8988T (cell line): ENCODE measurements around the gene PEX14.

ENCODE experiments used
- DNase-seq: peaks from one replicate; pipeline ENCODE4 v3.0.0; 2011

Gene PEX14

GRCh38 chr1:10653370-10654125 is 178.8 kb downstream of the PEX14 start:
- no peak for DNase-seq

- DNase-seq, result no peak
Observed at GRCh38 chr1:10655002-10655401, 180.3 kb downstream of the PEX14 start.

- DNase-seq, result no peak
Observed at GRCh38 chr1:10656431-10656830, 181.7 kb downstream of the PEX14 start.

- DNase-seq, result no peak
Observed at GRCh38 chr1:10657088-10657847, 182.5 kb downstream of the PEX14 start.

GRCh38 chr1:10658396-10659066 is 183.8 kb downstream of the PEX14 start:
- DNase-seq, result no peak

GRCh38 chr1:10659218-10659617 is 184.5 kb downstream of the PEX14 start:
- no peak for DNase-seq

- no peak for DNase-seq
Observed at GRCh38 chr1:10659646-10660540, 185.1 kb downstream of the PEX14 start.

GRCh38 chr1:10661453-10661852 is 186.7 kb downstream of the PEX14 start:
- no peak for DNase-seq

GRCh38 chr1:10662090-10662688 is 187.4 kb downstream of the PEX14 start:
- no peak for DNase-seq

GRCh38 chr1:10662824-10663677 is 188.3 kb downstream of the PEX14 start:
- DNase-seq, result no peak

GRCh38 chr1:10663678-10664035 is 188.9 kb downstream of the PEX14 start:
- DNase-seq, result no peak

GRCh38 chr1:10664251-10664650 is 189.5 kb downstream of the PEX14 start:
- no peak for DNase-seq

GRCh38 chr1:10665226-10665625 is 190.5 kb downstream of the PEX14 start:
- DNase-seq, result no peak

- DNase-seq, result no peak
Observed at GRCh38 chr1:10665930-10666850, 191.4 kb downstream of the PEX14 start.

GRCh38 chr1:10667861-10668761 is 193.4 kb downstream of the PEX14 start:
- DNase-seq, result no peak

- DNase-seq, result no peak
Observed at GRCh38 chr1:10669570-10669969, 194.8 kb downstream of the PEX14 start.

GRCh38 chr1:10670190-10670589 is 195.4 kb downstream of the PEX14 start:
- no peak for DNase-seq

GRCh38 chr1:10671090-10671489 is 196.3 kb downstream of the PEX14 start:
- DNase-seq, result no peak
